ENCODE results near the gene RHOT2. TPM values are rescaled to one million over a fixed set of nuclear protein-coding genes. Genes with fewer than 3 reads are reported as not detected.

RHOT2 gene
- total and polyA plus RNA-seq, 2 donors (not counting 3 experiments of a cell fraction or from before 2014, with no cell fraction given), result 106 to 139 TPM

GRCh38 chr16:668519-669171, 713 bp downstream of the RHOT2 start:
- H2AFZ ChIP-seq (ENCODE audit: low read depth, low read length), result no peak overlapping the region
- peak; percentile 23 for DNase-seq (ENCODE audit: low read depth, low spot score)
- BruUV-seq (replicated peaks), result no TSS peak
- peaks cover 18% of the 10 kb centered on the region for H3K79me2 ChIP-seq (ENCODE audit: control insufficient read depth, insufficient read depth, low read length)
- H3K9me3 ChIP-seq (replicated peaks; ENCODE audit: control insufficient read depth, insufficient read depth, low read length), result no peaks in the 10 kb centered on the region
- no peaks in the 10 kb centered on the region for H3K4me1 ChIP-seq (ENCODE audit: control insufficient read depth, extremely low read depth, insufficient read depth, low read length)
- no peak for FAIRE-seq
- ChIA-PET POLR2A (no interaction called here), CTCF (interaction anchor here (0.6 to 1.8 kb wide), 4 partner anchors 8 to 22 kb away, joined by 3 to 6 read pairs (median 4); partner anchors contain the start of genes STUB1 and WDR24)
- intact Hi-C loops (cut with micrococcal nuclease), result loop anchor here (1.0 kb wide), 2 partner anchors 11 to 79 kb away; no protein-coding TSS in a partner anchor
- H3K27me3 ChIP-seq (ENCODE audit: control insufficient read depth in 2 of 2, insufficient read depth in 2 of 2, low read length in 2 of 2), result no peaks in the 10 kb centered on the region
- peaks cover 5 to 35% of the 10 kb centered on the region in 2 experiments for H3K36me3 ChIP-seq (ENCODE audit: control insufficient read depth in 2 of 2, extremely low read depth in 1 of 2, insufficient read depth in 2 of 2, low read length in 2 of 2)
- H3K4me3 ChIP-seq (replicated peaks in 1 of 3; ENCODE audit: insufficient read depth in 1 of 3, low read depth in 1 of 3, low read length in 3 of 3), result peak overlapping the region; percentile 65 to 80 (median 79)
- dilution Hi-C loops (cut with MboI; ENCODE audit: extremely low pct_ligation_motif_present, low sequenced_read_pairs), result no loop called here
- TF ChIP-seq GATA2 (IDR thresholded peaks at IDR 0.05; ENCODE audit: insufficient read depth, insufficient read length, low read depth, low read length) (no peak), POLR2A (IDR thresholded peaks at IDR 0.05; ENCODE audit: low read depth, low read length) (no peak), EZH2 (IDR thresholded peaks at IDR 0.05; ENCODE audit: borderline replicate concordance, low read depth, low read length, severe bottlenecking) (no peak), JUN (IDR thresholded peaks at IDR 0.05; ENCODE audit: borderline replicate concordance, insufficient read depth, insufficient read length, low read depth) (no peak), FOS (IDR thresholded peaks at IDR 0.05; ENCODE audit: borderline replicate concordance, insufficient read depth, low read length) (no peak), CTCF (IDR thresholded peaks at IDR 0.05; ENCODE audit: extremely low read depth in 1 of 2, insufficient read depth in 1 of 2, low read depth in 1 of 2, low read length in 2 of 2) (no peak), MYC (IDR thresholded peaks at IDR 0.05; ENCODE audit: low read depth, low read length) (no peak), POLR2AphosphoS5 (IDR thresholded peaks at IDR 0.05; ENCODE audit: insufficient read depth, low read depth, low read length) (no peak), MAX (IDR thresholded peaks at IDR 0.05; ENCODE audit: insufficient read depth, insufficient read length) (no peak)
- H3K27ac ChIP-seq (ENCODE audit: insufficient read depth, low read depth, low read length), result peak overlapping the region; percentile 48
- H3K9ac ChIP-seq (replicated peaks; ENCODE audit: extremely low read depth, insufficient read depth, low read length), result peak overlapping the region; percentile 81
- H4K20me1 ChIP-seq (replicated peaks; ENCODE audit: control insufficient read depth, extremely low read depth, insufficient read depth, low read length), result no peaks in the 10 kb centered on the region
- no peaks in the 10 kb centered on the region for H3K9me1 ChIP-seq (replicated peaks; ENCODE audit: control insufficient read depth, extremely low read depth, insufficient read depth, low read length)
- H3K4me2 ChIP-seq (ENCODE audit: insufficient read depth, low read length), result peak overlapping the region; percentile 59

All from endothelial cell of umbilical vein (primary cell).